ENCODE results near the gene ACTA1.

- TF ChIP-seq CTCF (IDR thresholded peaks at IDR 0.05) (no peak), EP300 (IDR thresholded peaks at IDR 0.05) (no peak), POLR2A (IDR thresholded peaks at IDR 0.05) (no peak), POLR2AphosphoS5 (IDR thresholded peaks at IDR 0.05) (no peak)
Measured at GRCh38 chr1:229385853-229386456, 47.9 kb downstream of the ACTA1 start.
